Inflammatory macrophage treated with lipopolysaccharide for 1 hour (primary cell): ENCODE data around the gene CFAP45.

Experiments
- DNase-seq, 2 donors: peaks; one replicate each; pipeline ENCODE4 v3.0.0-alpha.2; 2020 to 2022

CFAP45 gene

GRCh38 chr1:159873530-159874143, 26.3 kb downstream of the CFAP45 start:
- DNase-seq: no peak

GRCh38 chr1:159872891-159873290, 27.1 kb downstream of the CFAP45 start:
- no peak for DNase-seq

GRCh38 chr1:159870704-159871103, 29.3 kb downstream of the CFAP45 start:
- DNase-seq: no peak

- DNase-seq: no peak
Observed at GRCh38 chr1:159869607-159870006, 30.4 kb downstream of the CFAP45 start.

- DNase-seq: no peak
Observed at GRCh38 chr1:159869173-159869572, 30.8 kb downstream of the CFAP45 start.

GRCh38 chr1:159868766-159869165, 31.2 kb downstream of the CFAP45 start:
- DNase-seq: no peak

- DNase-seq: no peak
Observed at GRCh38 chr1:159867664-159868026, 32.3 kb downstream of the CFAP45 start.

- DNase-seq: no peak
Observed at GRCh38 chr1:159866905-159867663, 32.9 kb downstream of the CFAP45 start.

GRCh38 chr1:159866066-159866465, 33.9 kb downstream of the CFAP45 start:
- no peak for DNase-seq

- DNase-seq: no peak
Observed at GRCh38 chr1:159864262-159864661, 35.7 kb downstream of the CFAP45 start.

GRCh38 chr1:159862557-159862956, 37.4 kb downstream of the CFAP45 start, which contains the start of gene VSIG8:
Gene VSIG8 (minus strand): TSS chr1:159862657. CDS start chr1:159862521, 136 bp downstream.
- no peak for DNase-seq

GRCh38 chr1:159862031-159862430, 37.9 kb downstream of the CFAP45 start:
- DNase-seq: no peak

GRCh38 chr1:159861218-159861617, 38.7 kb downstream of the CFAP45 start:
- no peak for DNase-seq

GRCh38 chr1:159860456-159860855, 39.5 kb downstream of the CFAP45 start:
- DNase-seq: no peak

- DNase-seq: no peak
Observed at GRCh38 chr1:159859767-159860322, 40.1 kb downstream of the CFAP45 start.

- no peak for DNase-seq
Observed at GRCh38 chr1:159857889-159858288, 42.1 kb downstream of the CFAP45 start.

GRCh38 chr1:159856576-159856975, 43.4 kb downstream of the CFAP45 start:
- no peak for DNase-seq

- no peak for DNase-seq
Observed at GRCh38 chr1:159855709-159856108, 44.3 kb downstream of the CFAP45 start.

GRCh38 chr1:159854693-159855192, 45.2 kb downstream of the CFAP45 start:
- DNase-seq: peak; percentile 58 to 63

GRCh38 chr1:159854116-159854692, 45.8 kb downstream of the CFAP45 start:
- DNase-seq: no peak

- DNase-seq: no peak
Observed at GRCh38 chr1:159853417-159854115, 46.4 kb downstream of the CFAP45 start.

- peak in 1 of 2 donors; percentile 24 for DNase-seq
Observed at GRCh38 chr1:159851407-159851806, 48.6 kb downstream of the CFAP45 start.
